HepG2 (cell line): Measurements from ENCODE around the gene NUP93. TPM values are rescaled to one million over a fixed set of nuclear protein-coding genes. Genes with fewer than 3 reads are reported as not detected.
A peak's percentile ranks its signal among the peaks of the same experiment; 100 is the strongest.

Source experiments
- ARID4A ChIP-seq: sonication (generic); formaldehyde crosslinking; IDR thresholded peaks from 2 replicates; pipeline ENCODE4 v1.5.0; 2020; ENCODE audit warnings: mild to moderate bottlenecking, missing genetic modification reagents, borderline replicate concordance
- BRF2 ChIP-seq: sonication (generic); formaldehyde crosslinking; IDR thresholded peaks from 2 replicates; pipeline ENCODE4 v1.8.1; 2022; ENCODE audit warnings: mild to moderate bottlenecking, missing genetic modification reagents
- CSRNP2 ChIP-seq: sonication (generic); formaldehyde crosslinking; conservative IDR thresholded peaks from 2 replicates; pipeline ENCODE4 v1.8.0; 2022; ENCODE audit warnings: low read depth, missing genetic modification reagents
- ETV6 ChIP-seq: sonication (generic); formaldehyde crosslinking; conservative IDR thresholded peaks from 2 replicates; pipeline ENCODE4 v1.4.0; 2020; ENCODE audit warnings: missing genetic modification reagents
- HBP1 ChIP-seq: IDR thresholded peaks from 2 replicates; pipeline ENCODE4 v1.6.1; 2016; ENCODE audit warnings: low read depth, control low read depth
- MTERF4 ChIP-seq: sonication (generic); formaldehyde crosslinking; IDR thresholded peaks from 2 replicates; pipeline ENCODE4 v1.8.0; 2023; ENCODE audit warnings: mild to moderate bottlenecking, missing genetic modification reagents
- PHF5A ChIP-seq: IDR thresholded peaks from one replicate; pipeline ENCODE4 v1.6.1; 2018; ENCODE audit warnings: low read depth, missing genetic modification reagents; ENCODE audit not compliant: unreplicated experiment
- SMAD1 ChIP-seq: sonication (generic); formaldehyde crosslinking; IDR thresholded peaks from 2 replicates; pipeline ENCODE4 v1.4.0; 2020; ENCODE audit warnings: missing genetic modification reagents, low read depth, mild to moderate bottlenecking, borderline replicate concordance
- SUZ12 ChIP-seq: fragments of 150-350 bp; IDR thresholded peaks from 2 replicates; pipeline ENCODE4 v1.6.1; 2014; ENCODE audit warnings: low read depth, low read length
- ZNF383 ChIP-seq: sonication (generic); formaldehyde crosslinking; IDR thresholded peaks from 2 replicates; pipeline ENCODE4 v1.4.0; 2020; ENCODE audit warnings: missing genetic modification reagents, mild to moderate bottlenecking, borderline replicate concordance
- ZNF510 ChIP-seq: sonication (generic); formaldehyde crosslinking; IDR thresholded peaks from 2 replicates; pipeline ENCODE4 v1.4.0; 2020; ENCODE audit warnings: low read depth, mild to moderate bottlenecking, missing genetic modification reagents
- ZNF784 ChIP-seq: sonication (generic); formaldehyde crosslinking; IDR thresholded peaks from 2 replicates; pipeline ENCODE4 v1.5.1; 2020; ENCODE audit warnings: missing genetic modification reagents, mild to moderate bottlenecking, borderline replicate concordance
- ZNF850 ChIP-seq: sonication (generic); formaldehyde crosslinking; conservative IDR thresholded peaks from 2 replicates; pipeline ENCODE4 v1.9.0; 2021; ENCODE audit warnings: mild to moderate bottlenecking, missing genetic modification reagents
- ZSCAN25 ChIP-seq: sonication (generic); formaldehyde crosslinking; IDR thresholded peaks from 2 replicates; pipeline ENCODE4 v1.8.0; 2022; ENCODE audit warnings: mild to moderate bottlenecking, missing genetic modification reagents
- polyA plus RNA-seq, 8 experiments: library from polyadenylated mRNA; depleted of rRNA in 3 of 8; stranded (reverse) in 7 of 8; unstranded in 1 of 8; fragments of >200 nt; fragmentation: Illumina TruSeq in 4 of 8; extraction: Trizol in 4 of 8; gene quantifications; 2 replicates each; pipeline versions ENCODE4 v1.2.1 to v1.2.3, GENCODE V29; 2011 to 2016; ENCODE audit warnings: low read depth in 4 of 8, missing spikeins in 1 of 8, mixed read lengths in 1 of 8; ENCODE audit not compliant: insufficient read depth in 1 of 8
- total RNA-seq, 5 experiments: library from RNA; depleted of rRNA; stranded (reverse); fragments of >200 nt; fragmentation: Illumina TruSeq; extraction: Trizol; gene quantifications; 2 replicates each; pipeline ENCODE4 v1.2.3, GENCODE V29; 2016; ENCODE audit warnings: low read depth in 1 of 5

NUP93 gene
- total and polyA plus RNA-seq, 2 of the 13 experiments (the other 11 are each of a cell fraction or from before 2014, with no cell fraction given) = 58.5 to 140 TPM

- TF ChIP-seq ARID4A (CRISPR knock-in tag) (peak; percentile 63; the same call in 1 of the 2 replicates), ETV6 (CRISPR knock-in tag) (no peak), ZNF850 (CRISPR knock-in tag) (no peak), ZNF383 (CRISPR knock-in tag) (peak; percentile 44; the same call in 1 of the 2 replicates), HBP1 (CRISPR knock-in tag) (peak; percentile 11; the same call in 1 of the 2 replicates), ZNF784 (peak; percentile 77), SUZ12 (no peak), PHF5A (CRISPR knock-in tag) (no peak), ZNF510 (CRISPR knock-in tag) (no peak), CSRNP2 (CRISPR knock-in tag) (no peak), MTERF4 (no peak), BRF2 (peak; percentile 56; the same call in 1 of the 2 replicates), ZSCAN25 (CRISPR knock-in tag) (no peak; the same call in none of the 2 replicates), SMAD1 (CRISPR knock-in tag) (no peak)
Observed at GRCh38 chr16:56681939-56682702, 47.8 kb upstream of the NUP93 start, which contains the start of gene MT1X (continued).
